ENCODE results near the gene KLHDC9.
"Not testable (repeated sequence)": the region's sequence is repeated elsewhere in the genome, so short reads cannot be mapped to it uniquely, and the experiment has no call there.

DNA sequence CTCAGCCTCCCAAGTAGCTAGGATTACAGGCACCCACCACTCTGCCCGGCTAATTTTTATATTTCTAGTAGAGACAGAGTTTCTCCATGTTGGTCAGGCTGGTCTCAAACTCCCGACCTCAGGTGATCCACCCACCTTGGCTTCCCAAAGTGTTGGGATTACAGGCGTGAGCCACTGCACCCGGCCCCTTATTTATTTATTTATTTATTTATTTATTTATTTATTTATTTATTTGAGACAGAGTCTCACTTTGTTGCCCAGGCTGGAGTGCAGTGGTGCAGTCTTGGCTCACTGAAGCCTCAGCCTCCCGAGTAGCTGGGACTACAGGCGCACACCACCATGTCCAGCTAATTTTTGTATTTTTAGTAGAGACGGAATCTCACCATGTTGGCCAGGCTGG lies 32.5 kb upstream of the KLHDC9 start:
- TF ChIP-seq POLR2A (IDR thresholded peaks at IDR 0.05; ENCODE audit: low read length); GATA1 (IDR thresholded peaks at IDR 0.05; ENCODE audit: low read depth, low read length): not testable (repeated sequence)
